UCSD-AML1 (cell line): Measurements from ENCODE around the gene UTP15.
A peak's percentile ranks its signal among the peaks of the same experiment; 100 is the strongest.

Experiments used
- DNase-seq: peaks from one replicate; lab custom pipeline; 2025; ENCODE audit not compliant: unreplicated experiment; lab: John Stamatoyannopoulos, UW

Gene UTP15

DNA sequence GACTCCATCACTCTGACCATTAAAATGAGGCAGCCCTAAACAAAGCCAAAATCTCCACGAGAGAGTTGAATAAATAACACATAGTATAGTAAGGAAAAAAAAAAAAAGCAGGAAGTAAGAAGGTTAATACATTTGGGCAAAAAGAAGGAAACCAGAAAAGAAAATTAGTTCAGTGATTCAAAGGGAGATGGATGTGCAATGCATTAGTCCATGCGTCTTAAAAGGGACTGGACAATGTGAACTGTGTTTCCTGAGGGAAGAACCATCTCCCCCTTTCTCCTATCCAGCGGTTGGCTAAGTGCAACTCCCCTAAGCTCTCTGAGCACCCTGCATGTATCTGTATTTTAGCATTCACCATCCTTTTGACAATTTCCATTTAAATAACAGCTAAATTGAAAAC lies 1.5 kb upstream of the UTP15 start:
- no peak for DNase-seq

GRCh38 chr5:73564675-73565074 lies 868 bp upstream of the UTP15 start:
- peak; percentile 34 for DNase-seq

GRCh38 chr5:73565969-73566547 lies 515 bp downstream of the UTP15 start:
- no peak for DNase-seq

DNA sequence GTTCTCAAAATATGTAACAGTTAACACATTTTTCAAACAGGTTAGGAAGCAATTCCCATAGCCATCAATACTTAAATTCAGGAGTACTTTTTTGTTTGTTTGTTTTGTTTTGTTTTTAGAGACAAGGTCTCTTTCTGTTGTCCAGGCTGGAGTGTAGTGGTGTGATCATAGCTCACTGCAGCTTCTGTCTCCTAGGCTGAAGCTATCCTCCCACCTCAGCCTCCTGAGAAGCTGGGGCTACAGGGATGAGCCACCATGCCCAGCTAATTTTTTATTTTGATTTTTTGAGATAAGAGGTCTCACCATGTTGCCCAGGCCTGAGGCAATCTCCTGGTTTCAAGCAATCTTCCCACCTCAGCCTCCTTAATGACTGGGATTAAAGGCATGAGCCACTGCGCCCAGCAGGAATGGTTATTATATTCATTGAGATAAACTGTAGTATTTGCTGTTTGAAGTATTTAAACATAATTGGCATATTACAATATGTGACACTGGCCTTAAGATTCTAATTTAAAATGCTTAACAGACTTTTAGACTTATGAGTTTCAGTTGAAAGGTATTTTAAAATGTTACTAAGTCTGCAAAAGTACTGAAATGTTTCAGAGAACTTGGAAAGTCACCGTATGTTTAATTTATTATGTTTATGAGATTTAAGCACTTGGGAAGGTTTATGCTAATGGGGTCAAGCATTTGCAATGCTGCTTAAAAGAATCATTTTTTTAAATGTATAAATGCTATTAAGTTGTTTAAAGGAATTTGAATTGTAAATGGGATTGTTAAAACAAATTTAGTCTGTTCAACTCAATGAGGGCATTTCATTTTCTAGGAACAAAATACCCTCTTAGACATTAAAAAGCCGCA lies 17.0 kb downstream of the UTP15 start:
- DNase-seq: no peak

DNA sequence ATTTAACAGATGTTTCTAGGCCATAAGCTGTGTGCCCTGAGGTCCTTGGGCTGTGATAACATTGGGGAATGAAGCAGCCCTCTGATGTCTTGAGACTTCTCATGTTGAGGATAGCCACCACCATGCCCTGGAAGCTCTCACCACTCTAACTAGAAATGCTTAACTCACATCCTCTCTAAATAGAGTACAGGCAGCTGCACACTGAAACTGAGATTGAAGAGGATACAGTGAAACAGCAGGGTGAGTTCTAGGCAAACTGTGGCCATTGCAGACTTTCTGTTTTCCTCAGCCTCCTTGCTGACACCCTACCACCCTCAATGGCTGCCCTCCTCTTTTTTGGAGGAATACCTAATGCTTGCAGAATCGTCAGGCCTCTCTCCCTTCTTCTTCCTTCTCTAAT lies 22.4 kb downstream of the UTP15 start:
- no peak for DNase-seq

DNA sequence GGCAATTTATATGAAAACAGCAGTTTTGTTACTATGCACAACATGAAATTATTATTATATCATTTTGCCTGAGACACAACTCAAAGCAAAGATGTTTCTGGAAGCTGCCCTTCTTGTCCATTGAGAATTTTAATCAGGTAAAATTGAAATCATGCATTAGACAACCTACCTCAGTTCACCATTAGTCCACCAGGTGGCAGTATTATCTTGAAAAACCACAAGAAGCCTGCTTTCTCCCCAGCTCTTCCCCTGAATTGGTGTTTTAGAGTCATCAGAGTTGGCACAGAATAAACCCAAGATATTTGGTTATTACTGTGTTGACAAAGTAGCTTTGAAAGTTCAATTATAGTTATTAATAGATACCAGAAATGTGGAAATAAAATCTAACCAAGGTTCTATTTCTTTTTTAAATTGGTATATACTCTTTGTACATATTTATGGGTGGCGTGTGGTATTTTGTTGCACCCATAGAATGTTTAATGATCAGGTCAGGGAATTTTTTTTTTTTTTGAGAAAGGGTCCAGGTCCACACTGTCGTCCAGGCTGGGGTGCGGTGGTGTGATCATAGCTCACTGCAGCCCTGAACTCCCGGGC lies 25.7 kb downstream of the UTP15 start:
- no peak for DNase-seq

DNA sequence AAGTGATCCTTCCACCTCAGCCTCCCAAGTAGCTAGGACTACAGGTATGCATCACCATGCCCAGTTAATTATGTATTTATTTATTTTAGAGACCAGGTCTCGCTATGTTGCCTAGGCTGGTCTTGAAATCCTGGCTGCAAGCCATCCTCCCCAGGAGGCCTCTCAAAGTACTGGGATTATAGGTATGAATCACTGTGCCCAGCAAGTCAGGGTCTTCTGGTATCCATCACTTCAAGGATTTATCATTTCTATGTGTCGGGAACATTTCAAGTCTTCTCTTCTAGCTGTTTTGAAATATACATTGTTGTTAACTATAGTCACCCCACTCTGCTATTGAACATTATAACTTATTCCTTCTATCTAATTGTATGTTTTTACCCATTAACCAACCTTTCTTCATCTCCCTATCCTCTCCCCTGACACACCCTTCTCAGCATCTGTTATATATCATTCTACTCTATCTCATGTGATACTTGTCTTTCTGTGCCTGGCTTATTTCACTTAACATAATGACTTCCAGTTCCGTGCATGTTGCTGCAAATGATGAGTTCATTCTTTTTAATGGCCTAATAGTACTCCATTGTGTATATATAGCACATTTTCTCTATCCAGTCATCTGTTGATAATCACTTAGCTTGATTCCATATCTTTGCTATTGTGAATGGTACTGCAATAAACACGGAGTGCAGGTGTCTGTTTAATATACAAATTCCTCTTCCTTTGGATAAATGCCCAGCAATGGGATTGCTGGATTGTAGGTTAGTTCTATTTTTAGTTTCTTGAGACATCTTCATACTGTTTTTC lies 26.4 kb downstream of the UTP15 start:
- DNase-seq: no peak

GRCh38 chr5:73592551-73592950 lies 27.0 kb downstream of the UTP15 start:
- no peak for DNase-seq

- DNase-seq: no peak
These were observed 31.3 kb downstream of the UTP15 start for GRCh38 chr5:73596705-73597328.

GRCh38 chr5:73599380-73599779 lies 33.8 kb downstream of the UTP15 start:
- no peak for DNase-seq

- no peak for DNase-seq
These were observed 38.5 kb downstream of the UTP15 start for GRCh38 chr5:73603998-73604397.

GRCh38 chr5:73605223-73606087 lies 39.9 kb downstream of the UTP15 start:
- DNase-seq: no peak

DNA sequence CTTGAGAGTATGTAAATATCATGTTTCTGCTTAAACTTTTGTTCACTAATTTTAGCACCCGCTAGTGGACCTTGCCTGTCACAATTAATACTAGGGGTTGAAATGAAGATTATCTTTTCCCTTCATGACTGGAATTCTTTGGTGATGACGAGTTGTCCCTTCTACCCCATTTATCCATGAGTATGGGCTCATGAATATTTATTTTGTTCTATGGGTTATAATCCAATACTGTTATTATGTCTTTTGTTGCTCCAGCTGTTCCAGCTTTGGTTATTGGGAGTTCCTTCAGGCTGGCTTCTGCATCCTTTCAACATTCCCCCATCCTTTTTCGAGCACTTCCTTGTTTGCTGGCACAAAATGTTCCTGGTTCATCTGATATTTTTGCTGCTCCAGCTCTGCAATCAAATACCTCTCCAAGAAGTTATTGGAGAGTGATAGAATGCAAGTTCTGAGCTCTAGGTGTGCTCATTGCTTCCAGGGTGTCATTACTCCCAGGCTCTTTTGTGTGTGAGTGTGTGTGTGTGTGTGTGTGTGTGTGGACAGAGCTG lies 40.7 kb downstream of the UTP15 start:
- no peak for DNase-seq

DNA sequence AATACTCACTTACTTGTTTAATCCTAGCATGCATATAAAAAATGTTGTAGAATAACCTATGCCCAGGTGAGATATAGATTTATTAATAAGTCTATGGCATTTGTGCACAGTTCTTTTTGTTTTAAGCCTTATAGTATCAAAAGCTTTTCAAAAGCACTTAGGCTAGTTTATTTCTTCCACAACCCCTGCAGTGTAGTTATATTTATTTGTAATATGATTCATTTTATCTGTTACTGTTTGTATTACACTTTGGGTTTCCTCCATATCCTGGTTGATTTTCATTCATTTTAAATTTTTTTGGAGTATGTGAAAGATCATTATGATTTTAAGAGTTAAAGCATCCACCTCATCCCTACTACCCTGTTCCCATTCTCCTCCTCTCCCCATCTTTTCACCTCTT lies 41.7 kb downstream of the UTP15 start:
- no peak for DNase-seq

DNA sequence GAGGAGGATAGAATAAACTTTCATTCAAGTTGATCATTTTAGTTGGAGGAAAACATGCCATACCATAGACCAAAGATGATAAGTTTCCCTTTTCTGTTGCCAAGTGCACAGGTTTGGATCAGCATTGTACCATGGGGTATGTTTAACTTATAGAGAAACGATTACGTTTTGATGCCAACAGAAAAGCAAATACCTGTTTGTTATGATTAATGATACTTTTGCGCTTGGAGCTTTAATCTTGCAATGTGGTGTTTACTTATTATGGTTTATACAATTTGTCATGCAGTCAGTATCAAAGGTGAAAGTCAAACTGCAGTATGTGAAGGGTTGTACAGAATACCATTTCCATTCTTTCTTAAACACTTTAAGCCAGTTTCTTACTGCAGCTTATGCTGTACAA lies 47.3 kb downstream of the UTP15 start:
- no peak for DNase-seq

DNA sequence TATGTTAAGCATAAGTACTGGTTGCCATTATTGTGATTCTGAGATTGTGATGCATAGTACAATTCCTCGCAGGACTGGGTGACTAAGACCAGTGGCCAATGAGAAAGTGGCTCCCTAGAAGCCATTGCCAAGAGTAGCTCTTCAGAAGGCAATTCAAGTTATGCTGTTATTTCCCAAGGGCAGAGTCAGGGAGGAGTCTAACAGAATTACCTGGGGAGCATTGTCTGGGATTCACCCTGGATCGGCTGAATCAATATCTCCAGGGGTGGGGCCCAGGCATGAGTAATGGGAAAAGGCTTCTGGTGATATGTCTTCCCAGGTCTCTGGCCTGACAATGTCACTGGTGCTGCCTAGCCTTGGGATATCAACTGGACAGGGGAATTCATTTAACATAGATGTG lies 49.5 kb downstream of the UTP15 start:
- DNase-seq: no peak

DNA sequence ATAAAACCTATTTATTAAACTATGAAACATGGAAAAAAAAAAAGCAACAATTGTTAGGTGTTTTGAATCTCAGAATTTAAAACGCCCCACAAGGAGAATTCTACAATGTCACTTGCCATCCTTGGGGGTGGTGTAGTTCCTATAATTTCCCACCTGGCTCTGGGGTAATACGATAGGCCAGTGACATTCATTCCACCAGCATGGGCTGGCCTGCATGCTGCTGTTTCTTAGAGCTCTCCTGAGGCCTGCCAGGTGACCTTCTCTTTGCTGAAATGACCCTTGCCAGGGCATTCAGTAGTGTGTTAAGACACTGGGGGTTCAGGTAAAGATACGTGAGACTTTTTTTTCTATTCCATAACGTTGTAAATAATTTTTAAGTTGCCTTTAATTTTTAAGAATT lies 50.4 kb downstream of the UTP15 start:
- no peak for DNase-seq

DNA sequence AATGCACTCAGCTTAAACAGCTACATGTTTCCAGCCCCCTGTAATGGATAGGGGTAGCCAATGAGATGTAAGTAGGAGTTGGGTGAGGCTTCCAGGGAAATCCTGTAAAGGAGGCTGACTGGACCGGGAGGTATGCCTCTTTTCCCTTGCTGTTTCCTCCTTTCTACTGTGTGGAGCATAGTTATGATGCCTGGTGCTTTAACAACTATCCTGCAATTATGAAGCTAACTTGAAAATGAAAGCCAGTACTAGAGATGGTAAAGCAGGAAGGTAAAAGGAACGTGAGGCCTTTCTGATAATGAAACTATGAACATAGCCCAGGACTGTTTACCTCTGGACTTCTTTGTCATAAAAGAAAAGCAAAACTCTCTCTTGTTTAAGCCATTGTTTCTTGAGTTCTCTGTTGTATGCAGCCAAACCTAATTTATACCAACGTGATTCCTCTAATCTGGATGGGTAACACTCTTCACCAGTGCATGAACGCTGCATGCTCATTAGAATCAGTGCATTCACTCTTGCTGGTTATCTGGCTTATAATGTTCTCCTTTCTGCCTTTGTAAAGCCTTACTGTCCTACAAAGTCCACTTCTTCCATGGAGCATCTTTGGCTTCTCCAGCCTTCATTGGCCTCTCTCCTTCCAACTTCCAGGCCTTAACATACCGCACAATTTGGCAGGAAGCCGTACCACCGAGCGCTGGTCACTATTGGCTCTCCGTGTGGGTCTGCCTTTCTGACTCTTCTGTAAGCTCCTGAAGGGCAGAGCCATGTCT lies 52.2 kb downstream of the UTP15 start:
- DNase-seq: no peak
